Neutrophil (primary cell): ENCODE measurements around the gene CDC42EP4.

Source experiments
- H3K27ac ChIP-seq: fragments of 200-600 bp; sonication (generic); 2 replicates; pipeline ENCODE4 v1.5.1; 2016; ENCODE audit warnings: mild to moderate bottlenecking, moderate library complexity
- H3K27me3 ChIP-seq: fragments of 200-600 bp; sonication (generic); 2 replicates; pipeline ENCODE4 v1.6.0; 2016; ENCODE audit warnings: mild to moderate bottlenecking
- H3K36me3 ChIP-seq: fragments of 200-600 bp; sonication (generic); 2 replicates; pipeline ENCODE4 v1.5.1; 2017
- H3K4me1 ChIP-seq, 2 experiments: fragments of 200-600 bp in 1 of 2; sonication (generic) in 1 of 2; 1 replicate in 1 of 2; 2 replicates in 1 of 2; pipeline versions ENCODE4 v1.5.1 to v1.6.1; 2013 to 2016; ENCODE audit warnings: low read depth in 1 of 2, low read length in 1 of 2, mild to moderate bottlenecking in 1 of 2, moderate library complexity in 1 of 2; ENCODE audit not compliant: control insufficient read depth in 1 of 2, insufficient read depth in 1 of 2
- H3K4me3 ChIP-seq, 2 experiments: fragments of 200-600 bp in 1 of 2; sonication (generic) in 1 of 2; 1 replicate in 1 of 2; 2 replicates in 1 of 2; pipeline ENCODE4 v1.5.1; 2013 to 2016; ENCODE audit warnings: low read depth in 1 of 2, low read length in 1 of 2, mild to moderate bottlenecking in 1 of 2, moderate library complexity in 1 of 2
- H3K9me3 ChIP-seq: fragments of 200-600 bp; sonication (generic); 2 replicates; pipeline ENCODE4 v1.5.1; 2016
- CTCF ChIP-seq: fragments of 200-600 bp; sonication (generic); IDR thresholded peaks from 2 replicates; pipeline ENCODE4 v1.5.1; 2016; ENCODE audit warnings: antibody characterized with exemption

Gene CDC42EP4

GRCh38 chr17:73278465-73279453 is 33.0 kb downstream of the CDC42EP4 start:
- Histone ChIP-seq H3K36me3 (no peaks in the 10 kb centered on the region), H3K4me3 (no peak overlapping the region), H3K4me1 (no peaks in the 10 kb centered on the region), H3K27me3 (no peaks in the 10 kb centered on the region), H3K9me3 (no peaks in the 10 kb centered on the region), H3K27ac (no peak overlapping the region)
- TF ChIP-seq CTCF: no peak

GRCh38 chr17:73278049-73278464 is 33.7 kb downstream of the CDC42EP4 start:
- Histone ChIP-seq H3K4me1 (no peaks in the 10 kb centered on the region), H3K9me3 (no peaks in the 10 kb centered on the region), H3K36me3 (no peaks in the 10 kb centered on the region), H3K27me3 (no peaks in the 10 kb centered on the region), H3K27ac (no peak overlapping the region), H3K4me3 (no peak overlapping the region)
- no peak for TF ChIP-seq CTCF

GRCh38 chr17:73274490-73274889 is 37.3 kb downstream of the CDC42EP4 start:
- no peaks in the 10 kb centered on the region for H3K4me1 ChIP-seq
- no peaks in the 10 kb centered on the region for H3K9me3 ChIP-seq
- H3K27me3 ChIP-seq: no peaks in the 10 kb centered on the region
- no peak overlapping the region for H3K27ac ChIP-seq
- no peak for TF ChIP-seq CTCF
- no peak overlapping the region for H3K4me3 ChIP-seq
- no peaks in the 10 kb centered on the region for H3K36me3 ChIP-seq

- Histone ChIP-seq H3K27me3 (no peaks in the 10 kb centered on the region), H3K4me3 (no peak overlapping the region), H3K36me3 (no peaks in the 10 kb centered on the region), H3K4me1 (no peaks in the 10 kb centered on the region), H3K27ac (no peak overlapping the region), H3K9me3 (no peaks in the 10 kb centered on the region)
- no peak for TF ChIP-seq CTCF
Observed at GRCh38 chr17:73272906-73273218, 38.9 kb downstream of the CDC42EP4 start.

- no peaks in the 10 kb centered on the region for H3K27me3 ChIP-seq
- no peaks in the 10 kb centered on the region for H3K4me1 ChIP-seq
- H3K36me3 ChIP-seq: no peaks in the 10 kb centered on the region
- no peak overlapping the region for H3K27ac ChIP-seq
- H3K4me3 ChIP-seq: no peak overlapping the region
- H3K9me3 ChIP-seq: no peaks in the 10 kb centered on the region
- no peak for TF ChIP-seq CTCF
Observed at GRCh38 chr17:73271072-73271471, 40.7 kb downstream of the CDC42EP4 start.
